ENCODE data around the gene ADAM10.

Gene ADAM10

DNA sequence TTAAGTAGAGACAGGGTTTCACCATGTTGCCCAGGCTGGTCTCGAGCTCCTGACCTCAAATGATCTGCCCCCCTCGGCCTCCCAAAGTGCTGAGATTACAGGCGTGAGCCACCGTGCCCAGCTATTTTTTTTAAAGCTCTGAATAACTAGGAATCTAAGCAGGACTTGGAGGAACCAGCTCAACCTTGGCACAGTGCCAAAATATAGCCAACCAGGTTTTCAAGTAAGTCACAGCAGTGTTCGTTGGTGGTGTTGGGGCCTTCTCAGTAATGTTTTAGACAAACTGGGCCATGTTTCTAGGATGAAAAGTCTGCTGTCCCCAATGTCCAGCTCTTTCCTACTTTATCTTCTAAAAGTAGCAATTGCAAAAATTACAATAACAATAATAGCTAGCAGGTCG is 6.4 kb upstream of the ADAM10 start:
- Histone ChIP-seq H3K4me3 (ENCODE audit: low read length) (no peak overlapping the region), H3K27me3 (ENCODE audit: insufficient read depth, low read length) (no peaks in the 10 kb centered on the region), H3K9me3 (ENCODE audit: insufficient read depth, low read depth, low read length) (no peaks in the 10 kb centered on the region), H3K4me1 (ENCODE audit: insufficient read depth, low read length) (no peaks in the 10 kb centered on the region), H3K27ac (ENCODE audit: low read depth, low read length) (no peak overlapping the region), H3K9ac (ENCODE audit: low read depth, low read length) (no peak overlapping the region), H3K36me3 (ENCODE audit: insufficient read depth, low read length) (no peaks in the 10 kb centered on the region)
- WGBS = 84% methylated on average over 6 of the region's 6 CpGs

GRCh38 chr15:58755350-58755749 is 5.8 kb upstream of the ADAM10 start:
- 91% methylated on average over 3 of the region's 3 CpGs for WGBS
- Histone ChIP-seq H3K4me1 (ENCODE audit: insufficient read depth, low read length) (0 out of 2 replicates have a peak, but pooled peaks cover 3% of the 10 kb centered on the region), H3K9me3 (ENCODE audit: insufficient read depth, low read depth, low read length) (no peaks in the 10 kb centered on the region), H3K36me3 (ENCODE audit: insufficient read depth, low read length) (no peaks in the 10 kb centered on the region), H3K27ac (ENCODE audit: low read depth, low read length) (no peak overlapping the region), H3K4me3 (ENCODE audit: low read length) (no peak overlapping the region), H3K9ac (ENCODE audit: low read depth, low read length) (no peak overlapping the region), H3K27me3 (ENCODE audit: insufficient read depth, low read length) (no peaks in the 10 kb centered on the region)

DNA sequence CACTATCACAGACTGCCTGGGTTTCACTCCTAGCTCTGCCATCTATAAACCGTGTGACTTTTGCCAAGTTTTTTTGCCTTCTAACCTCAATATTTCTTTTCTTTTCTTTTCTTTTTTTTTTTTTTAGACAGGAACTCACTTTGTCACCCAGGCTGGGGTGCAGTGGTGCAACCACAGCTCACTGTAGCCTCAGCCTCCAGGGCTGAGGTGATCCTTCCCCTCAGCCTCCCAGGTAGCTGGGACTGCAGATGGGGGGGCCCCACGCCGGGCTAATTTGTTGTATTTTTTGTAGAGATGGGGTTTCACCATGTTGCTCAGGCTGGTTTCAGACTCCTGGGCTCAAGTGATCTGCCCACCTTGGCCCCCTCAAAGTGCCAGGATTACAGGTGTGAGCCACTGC is 3.2 kb upstream of the ADAM10 start:
- 94% methylated on average over 3 of the region's 3 CpGs for WGBS
- Histone ChIP-seq H3K9me3 (ENCODE audit: insufficient read depth, low read depth, low read length) (no peaks in the 10 kb centered on the region), H3K36me3 (ENCODE audit: insufficient read depth, low read length) (no peaks in the 10 kb centered on the region), H3K4me3 (ENCODE audit: low read length) (no peak overlapping the region), H3K4me1 (ENCODE audit: insufficient read depth, low read length) (peaks cover 11% of the 10 kb centered on the region), H3K27me3 (ENCODE audit: insufficient read depth, low read length) (no peaks in the 10 kb centered on the region), H3K27ac (ENCODE audit: low read depth, low read length) (no peak overlapping the region), H3K9ac (ENCODE audit: low read depth, low read length) (no peak overlapping the region)

DNA sequence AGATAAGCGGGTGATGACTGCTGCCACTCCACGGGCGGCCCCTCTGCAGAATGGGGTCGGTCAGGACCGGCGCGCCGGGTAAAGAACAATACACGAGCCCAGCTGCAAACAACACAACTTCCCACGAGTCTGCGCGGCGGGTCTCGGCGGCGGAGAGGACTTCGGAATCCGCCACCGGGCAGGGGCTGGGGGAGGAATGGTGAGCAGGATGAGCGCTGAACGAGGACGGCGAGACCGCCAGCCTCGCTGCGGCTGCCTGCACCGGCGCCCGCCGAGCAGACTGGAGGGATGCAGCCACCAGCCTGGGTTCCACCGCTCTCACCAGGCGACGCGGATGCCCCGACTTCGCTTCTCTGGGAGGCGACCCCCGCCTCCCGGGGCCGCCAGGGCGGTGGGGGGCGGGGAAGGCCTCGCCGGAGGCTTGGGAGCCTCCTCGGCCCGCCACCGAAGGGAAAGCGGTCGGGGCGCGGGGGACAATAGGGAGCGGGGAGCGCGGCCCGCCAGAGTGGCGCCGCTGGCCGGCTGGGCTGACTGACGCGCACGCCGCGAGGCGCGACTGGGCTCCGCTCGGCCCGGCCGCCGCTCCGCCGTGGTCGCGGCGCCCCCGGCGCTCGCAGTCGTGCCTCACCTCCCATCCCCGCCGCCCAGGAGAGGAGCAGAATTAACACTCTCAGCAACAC is 515 bp downstream of the ADAM10 start:
- no peaks in the 10 kb centered on the region for H3K9me3 ChIP-seq (ENCODE audit: insufficient read depth, low read depth, low read length)
- under 1% methylated on average over 81 of the region's 81 CpGs for WGBS
- peaks cover 37% of the 10 kb centered on the region for H3K4me1 ChIP-seq (ENCODE audit: insufficient read depth, low read length)
- no peaks in the 10 kb centered on the region for H3K36me3 ChIP-seq (ENCODE audit: insufficient read depth, low read length)
- peak overlapping the region; percentile 96 for H3K27ac ChIP-seq (ENCODE audit: low read depth, low read length)
- no peaks in the 10 kb centered on the region for H3K27me3 ChIP-seq (ENCODE audit: insufficient read depth, low read length)
- peak overlapping the region; percentile 76 for H3K9ac ChIP-seq (ENCODE audit: low read depth, low read length)
- peak overlapping the region; percentile 71 for H3K4me3 ChIP-seq (ENCODE audit: low read length)

DNA sequence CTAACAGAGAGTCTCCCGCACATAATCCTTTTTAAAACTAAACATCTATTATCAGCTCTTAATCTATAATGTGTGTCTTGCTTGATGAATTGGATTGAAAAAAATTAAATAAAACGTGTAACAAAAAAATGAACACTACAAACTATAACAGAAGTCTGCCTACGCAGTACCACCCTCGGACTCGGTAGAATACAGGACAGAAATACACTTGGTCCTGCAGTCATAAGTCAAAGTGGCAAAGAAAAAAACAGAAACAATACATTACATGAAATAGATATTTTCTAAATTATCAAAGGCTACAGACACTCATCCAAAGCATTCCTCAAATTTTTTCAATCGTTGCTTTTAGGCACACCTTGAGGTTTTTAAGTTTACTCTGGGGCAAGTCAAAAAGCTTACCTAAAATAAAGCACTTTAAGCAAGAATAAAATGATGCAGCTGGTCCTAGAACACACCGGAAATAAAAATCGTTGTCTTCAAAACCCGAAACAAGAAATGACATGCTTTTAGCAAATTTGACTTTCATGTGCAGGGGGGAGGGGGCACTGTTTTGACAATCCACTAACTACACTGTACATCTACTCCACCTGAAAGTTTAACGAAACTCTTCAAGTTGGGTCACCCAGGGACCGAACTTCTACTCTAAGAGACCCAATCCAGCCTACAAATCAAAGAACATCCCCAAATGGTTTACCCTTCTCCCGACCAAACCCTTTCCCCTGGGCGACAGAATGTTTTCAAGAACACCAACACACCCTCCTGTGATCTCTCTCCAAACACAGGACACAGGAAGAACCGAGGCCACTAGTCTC is 1.3 kb downstream of the ADAM10 start:
- peak overlapping the region; percentile 76 for H3K9ac ChIP-seq (ENCODE audit: low read depth, low read length)
- H3K4me3 ChIP-seq (ENCODE audit: low read length) = peak overlapping the region; percentile 71
- no peaks in the 10 kb centered on the region for H3K9me3 ChIP-seq (ENCODE audit: insufficient read depth, low read depth, low read length)
- H3K36me3 ChIP-seq (ENCODE audit: insufficient read depth, low read length) = no peaks in the 10 kb centered on the region
- WGBS = 2% methylated on average over 12 of the region's 14 CpGs
- H3K27ac ChIP-seq (ENCODE audit: low read depth, low read length) = peak overlapping the region; percentile 96
- H3K27me3 ChIP-seq (ENCODE audit: insufficient read depth, low read length) = no peaks in the 10 kb centered on the region
- peaks cover 44% of the 10 kb centered on the region for H3K4me1 ChIP-seq (ENCODE audit: insufficient read depth, low read length)

- WGBS = 100% methylated on average over 1 of the region's 1 CpG
- Histone ChIP-seq H3K4me1 (ENCODE audit: insufficient read depth, low read length) (peaks cover 52% of the 10 kb centered on the region), H3K9ac (ENCODE audit: low read depth, low read length) (no peak overlapping the region), H3K9me3 (ENCODE audit: insufficient read depth, low read depth, low read length) (no peaks in the 10 kb centered on the region), H3K27me3 (ENCODE audit: insufficient read depth, low read length) (no peaks in the 10 kb centered on the region), H3K27ac (ENCODE audit: low read depth, low read length) (no peak overlapping the region), H3K4me3 (ENCODE audit: low read length) (no peak overlapping the region), H3K36me3 (ENCODE audit: insufficient read depth, low read length) (no peaks in the 10 kb centered on the region)
These were observed 3.3 kb downstream of the ADAM10 start for GRCh38 chr15:58746174-58746573.

GRCh38 chr15:58742819-58743502 is 6.5 kb downstream of the ADAM10 start:
- Histone ChIP-seq H3K27ac (ENCODE audit: low read depth, low read length) (no peak overlapping the region), H3K36me3 (ENCODE audit: insufficient read depth, low read length) (no peaks in the 10 kb centered on the region), H3K9ac (ENCODE audit: low read depth, low read length) (no peak overlapping the region), H3K27me3 (ENCODE audit: insufficient read depth, low read length) (no peaks in the 10 kb centered on the region), H3K4me1 (ENCODE audit: insufficient read depth, low read length) (peaks cover 55% of the 10 kb centered on the region), H3K9me3 (ENCODE audit: insufficient read depth, low read depth, low read length) (no peaks in the 10 kb centered on the region), H3K4me3 (ENCODE audit: low read length) (no peak overlapping the region)
- 66% methylated on average over 5 of the region's 5 CpGs for WGBS

DNA sequence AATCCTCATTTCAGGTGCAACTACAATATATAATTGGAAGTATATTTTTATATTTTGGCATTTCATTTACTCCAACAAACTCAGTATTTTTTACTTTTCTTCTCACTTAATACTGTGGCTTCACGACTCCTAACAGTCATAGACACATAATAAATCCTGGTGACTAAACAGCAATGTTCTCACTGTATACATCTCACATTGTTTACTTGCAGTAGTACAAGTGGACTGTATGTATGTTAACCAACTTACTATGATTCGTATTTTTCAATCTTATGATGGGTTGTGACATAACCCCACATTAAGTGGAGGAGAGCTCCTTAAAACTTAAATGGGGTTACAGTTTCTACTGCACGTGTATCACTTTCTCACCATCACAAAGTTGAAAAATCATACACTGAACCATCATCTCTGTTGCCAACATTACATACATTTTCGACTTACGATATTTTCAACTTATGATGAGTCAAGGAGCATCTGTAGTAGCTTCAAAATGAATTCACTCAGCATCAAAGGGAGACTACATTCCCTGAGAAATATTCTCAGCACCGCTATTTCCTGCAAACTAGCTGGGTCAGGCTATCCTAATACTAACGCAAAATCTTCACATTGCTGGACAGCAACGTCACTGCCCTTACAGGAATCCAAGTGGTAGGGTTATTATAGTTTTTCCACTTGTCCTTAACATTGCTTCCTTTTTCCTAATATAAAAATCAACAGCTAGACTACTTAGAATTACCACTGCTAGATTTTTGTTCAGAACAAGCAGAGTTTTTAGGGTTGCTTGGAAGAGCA is 7.3 kb downstream of the ADAM10 start:
- Histone ChIP-seq H3K4me3 (ENCODE audit: low read length) (no peak overlapping the region), H3K36me3 (ENCODE audit: insufficient read depth, low read length) (no peaks in the 10 kb centered on the region), H3K9ac (ENCODE audit: low read depth, low read length) (no peak overlapping the region), H3K9me3 (ENCODE audit: insufficient read depth, low read depth, low read length) (no peaks in the 10 kb centered on the region), H3K4me1 (ENCODE audit: insufficient read depth, low read length) (peaks cover 47% of the 10 kb centered on the region), H3K27ac (ENCODE audit: low read depth, low read length) (no peak overlapping the region), H3K27me3 (ENCODE audit: insufficient read depth, low read length) (no peaks in the 10 kb centered on the region)
- WGBS = 90% methylated on average over 7 of the region's 8 CpGs

- Histone ChIP-seq H3K9ac (ENCODE audit: low read depth, low read length) (no peak overlapping the region), H3K4me3 (ENCODE audit: low read length) (no peak overlapping the region), H3K9me3 (ENCODE audit: insufficient read depth, low read depth, low read length) (no peaks in the 10 kb centered on the region), H3K27me3 (ENCODE audit: insufficient read depth, low read length) (no peaks in the 10 kb centered on the region), H3K27ac (ENCODE audit: low read depth, low read length) (no peak overlapping the region), H3K4me1 (ENCODE audit: insufficient read depth, low read length) (peaks cover 44% of the 10 kb centered on the region), H3K36me3 (ENCODE audit: insufficient read depth, low read length) (no peaks in the 10 kb centered on the region)
- 89% methylated on average over 2 of the region's 2 CpGs for WGBS
These were observed 8.5 kb downstream of the ADAM10 start for GRCh38 chr15:58741032-58741431.

GRCh38 chr15:58740436-58740835 is 9.1 kb downstream of the ADAM10 start:
- Histone ChIP-seq H3K27me3 (ENCODE audit: insufficient read depth, low read length) (no peaks in the 10 kb centered on the region), H3K4me3 (ENCODE audit: low read length) (no peak overlapping the region), H3K9me3 (ENCODE audit: insufficient read depth, low read depth, low read length) (no peaks in the 10 kb centered on the region), H3K36me3 (ENCODE audit: insufficient read depth, low read length) (no peaks in the 10 kb centered on the region), H3K4me1 (ENCODE audit: insufficient read depth, low read length) (peaks cover 43% of the 10 kb centered on the region), H3K27ac (ENCODE audit: low read depth, low read length) (no peak overlapping the region), H3K9ac (ENCODE audit: low read depth, low read length) (no peak overlapping the region)
- 100% methylated on average over 1 of the region's 4 CpGs for WGBS
